Measurements from ENCODE around the gene FOXO3.

- TF ChIP-seq CTCF (IDR thresholded peaks at IDR 0.05) (no peak), EP300 (IDR thresholded peaks at IDR 0.05) (no peak)
These were observed 25.5 kb upstream of the FOXO3 start for GRCh38 chr6:108535114-108535742.
